Subcutaneous adipose tissue (tissue), 4 donors: ENCODE results near the gene RBMS3. TPM values are rescaled to one million over a fixed set of nuclear protein-coding genes. Genes with fewer than 3 reads are reported as not detected.

Experiments
- total RNA-seq, 4 donors: library from RNA; depleted of rRNA; stranded (reverse); fragments of >200 nt; gene quantifications; one replicate each; pipeline ENCODE4 v1.1.0, GENCODE V29; 2016
- TF ChIP-seq, protein P1 (sequence below): fragments of 450-650 bp; IDR thresholded peaks from one replicate; pipeline ENCODE4 v1.5.1; 2016; ENCODE audit warnings: low read depth, mild to moderate bottlenecking, control low read depth, antibody characterized with exemption, moderate library complexity

RBMS3 gene
- total RNA-seq, 4 donors from 2014 or later: 98.6 to 171 (median 117) TPM

DNA sequence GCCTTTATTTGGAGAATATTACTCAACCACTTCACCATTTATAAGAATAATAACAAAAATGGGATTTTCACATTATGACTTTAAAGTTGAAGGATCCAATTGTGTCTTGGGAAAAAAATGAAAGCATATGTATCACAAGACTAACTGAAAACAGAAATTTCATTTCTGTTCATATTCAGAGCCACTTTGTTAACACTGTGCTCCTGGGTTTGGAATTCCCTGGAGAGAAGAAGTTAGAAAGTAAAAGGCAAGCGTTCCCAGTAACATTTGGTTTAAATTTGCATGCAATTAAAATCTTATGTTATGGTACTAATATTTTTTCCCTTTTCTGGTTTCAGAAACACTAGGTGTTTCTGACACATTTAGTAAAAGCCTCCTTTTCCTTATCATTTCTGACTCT is 230.8 kb downstream of the RBMS3 start:
- TF ChIP-seq, protein P1, sequence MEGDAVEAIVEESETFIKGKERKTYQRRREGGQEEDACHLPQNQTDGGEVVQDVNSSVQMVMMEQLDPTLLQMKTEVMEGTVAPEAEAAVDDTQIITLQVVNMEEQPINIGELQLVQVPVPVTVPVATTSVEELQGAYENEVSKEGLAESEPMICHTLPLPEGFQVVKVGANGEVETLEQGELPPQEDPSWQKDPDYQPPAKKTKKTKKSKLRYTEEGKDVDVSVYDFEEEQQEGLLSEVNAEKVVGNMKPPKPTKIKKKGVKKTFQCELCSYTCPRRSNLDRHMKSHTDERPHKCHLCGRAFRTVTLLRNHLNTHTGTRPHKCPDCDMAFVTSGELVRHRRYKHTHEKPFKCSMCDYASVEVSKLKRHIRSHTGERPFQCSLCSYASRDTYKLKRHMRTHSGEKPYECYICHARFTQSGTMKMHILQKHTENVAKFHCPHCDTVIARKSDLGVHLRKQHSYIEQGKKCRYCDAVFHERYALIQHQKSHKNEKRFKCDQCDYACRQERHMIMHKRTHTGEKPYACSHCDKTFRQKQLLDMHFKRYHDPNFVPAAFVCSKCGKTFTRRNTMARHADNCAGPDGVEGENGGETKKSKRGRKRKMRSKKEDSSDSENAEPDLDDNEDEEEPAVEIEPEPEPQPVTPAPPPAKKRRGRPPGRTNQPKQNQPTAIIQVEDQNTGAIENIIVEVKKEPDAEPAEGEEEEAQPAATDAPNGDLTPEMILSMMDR: no peak

DNA sequence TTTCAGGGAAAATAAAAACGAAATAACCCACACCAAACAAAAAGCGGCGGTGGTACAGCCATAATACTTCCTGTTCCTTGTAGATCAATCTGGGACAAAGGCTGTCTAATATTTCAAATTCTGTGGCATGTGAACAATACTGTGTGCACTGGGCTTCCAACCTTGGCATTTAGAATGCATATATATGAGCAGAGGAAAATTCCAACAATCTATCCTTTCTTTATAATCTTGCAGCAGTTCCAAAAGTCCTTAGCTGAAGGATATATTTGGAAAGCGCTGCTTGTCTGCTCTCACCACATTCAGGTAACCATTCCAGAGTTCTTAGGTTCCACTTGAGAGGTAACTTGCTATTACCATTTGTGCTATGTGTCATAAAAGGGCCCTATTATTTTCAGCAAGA is 231.8 kb downstream of the RBMS3 start:
- TF ChIP-seq, protein P1: no peak

DNA sequence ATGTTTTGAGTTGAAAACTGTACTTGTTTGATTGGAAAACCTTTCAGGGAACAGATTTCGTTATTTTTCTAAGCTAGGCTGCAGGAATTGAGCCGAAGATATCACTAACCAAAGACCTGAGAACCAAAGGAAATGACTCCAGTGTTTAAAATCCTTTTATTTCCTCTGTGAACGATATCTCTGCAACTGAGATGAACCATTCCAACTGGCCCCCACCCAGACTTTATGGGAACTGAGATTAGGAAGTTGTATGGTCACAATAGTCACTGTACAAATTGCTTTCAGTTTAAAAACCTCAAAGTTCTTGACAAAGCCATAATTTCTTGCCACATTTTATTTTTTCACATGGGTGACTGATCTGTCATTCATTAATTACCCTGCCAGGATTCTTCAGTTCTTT is 232.4 kb downstream of the RBMS3 start:
- TF ChIP-seq, protein P1: no peak

DNA sequence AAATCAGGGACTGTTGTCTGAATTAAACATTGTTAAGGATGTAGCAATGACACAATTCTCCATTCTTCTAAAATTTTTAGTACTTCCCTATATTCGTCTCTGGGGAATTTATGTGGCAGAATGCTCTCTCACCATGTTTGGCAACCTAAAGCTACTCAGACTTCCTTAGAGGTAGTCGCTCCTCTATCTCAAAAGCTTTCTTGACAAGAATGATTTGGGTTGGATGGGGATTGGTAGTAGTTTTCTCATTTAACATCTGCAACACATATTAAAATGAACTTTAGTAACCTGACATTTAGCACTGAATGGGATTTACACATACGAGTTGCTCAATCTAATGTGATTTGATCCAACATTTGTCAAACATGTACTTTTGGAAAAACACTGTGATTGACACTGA is 233.3 kb downstream of the RBMS3 start:
- TF ChIP-seq, protein P1: no peak

DNA sequence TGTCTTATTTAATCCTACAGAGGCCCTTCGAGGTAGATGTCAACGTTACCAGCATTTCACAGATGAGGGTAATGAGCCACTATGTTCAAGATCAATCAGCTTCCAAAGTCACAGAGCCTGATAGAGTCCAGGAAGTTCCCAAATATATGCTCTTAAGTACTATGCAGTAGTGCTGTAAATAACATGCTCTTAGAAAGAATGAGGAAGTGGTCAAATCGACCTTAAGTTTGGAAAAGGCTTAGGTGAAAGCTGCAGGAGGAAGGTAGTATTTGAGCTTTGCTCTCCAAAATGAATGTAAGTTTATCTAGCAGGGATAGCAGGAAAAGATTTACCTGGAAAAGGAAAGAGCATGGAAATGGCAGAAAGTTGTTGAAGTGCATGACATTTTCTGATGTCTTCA is 234.0 kb downstream of the RBMS3 start:
- TF ChIP-seq, protein P1: no peak

DNA sequence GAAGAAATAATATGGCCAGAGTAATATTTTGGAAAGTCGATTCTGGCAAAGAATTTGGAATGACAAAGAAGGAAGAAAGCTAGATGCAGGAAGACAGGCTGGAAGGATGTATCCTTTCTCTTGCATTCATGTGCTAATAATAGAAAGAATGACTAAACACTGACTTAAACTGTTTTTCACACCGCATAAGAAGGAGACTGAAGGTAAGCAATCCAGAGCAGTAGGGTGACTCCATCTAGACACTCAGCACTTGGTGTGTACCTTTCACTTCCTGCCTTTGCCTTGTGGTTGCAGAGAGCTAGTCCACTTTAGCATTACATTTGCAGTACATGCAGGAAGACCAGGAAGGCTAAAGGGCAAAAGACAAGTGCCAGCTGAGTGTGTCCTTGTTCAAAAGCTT is 234.6 kb downstream of the RBMS3 start:
- TF ChIP-seq, protein P1: no peak

DNA sequence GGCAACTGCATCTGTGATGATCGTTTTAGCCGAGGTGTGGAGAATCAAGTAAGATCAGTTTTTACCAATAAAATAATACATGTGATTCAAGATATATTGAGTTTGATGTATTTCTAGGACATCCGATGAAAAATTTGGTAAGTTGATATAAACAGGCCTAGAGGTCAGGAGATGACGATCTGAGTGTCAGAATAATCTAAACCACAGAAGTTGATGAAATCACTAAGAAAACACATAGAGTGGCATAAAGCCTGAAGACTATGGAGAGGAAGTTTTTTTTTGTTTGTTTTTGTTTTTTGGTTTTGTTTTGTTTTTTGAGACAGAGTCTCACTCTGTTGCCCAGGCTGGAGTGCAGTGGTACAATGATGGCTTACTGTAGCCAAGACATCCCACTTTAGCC is 235.3 kb downstream of the RBMS3 start:
- TF ChIP-seq, protein P1: no peak
